ENCODE measurements around the gene APOA4. TPM values are rescaled to one million over a fixed set of nuclear protein-coding genes. Genes with fewer than 3 reads are reported as not detected.

APOA4 gene
- total and polyA plus RNA-seq, 2 of the 13 experiments (the other 11 are each of a cell fraction or from before 2014, with no cell fraction given), result 3.8 to 7.2 TPM

- DNase-seq (ENCODE audit: low spot score) (no peak), FAIRE-seq (no peak), ATAC-seq (peak; percentile 21)
- no peaks in the 10 kb centered on the region; a peak in 1 of 5 replicates for H3K27me3 ChIP-seq (ENCODE audit: control insufficient read depth in 1 of 2, insufficient read depth in 2 of 2, low read length in 2 of 2)
- H3K4me1 ChIP-seq (ENCODE audit: insufficient read depth, low read length), result peaks cover 89% of the 10 kb centered on the region
- H3K36me3 ChIP-seq (replicated peaks in 1 of 2; ENCODE audit: control insufficient read depth in 1 of 2, insufficient read depth in 2 of 2, low read length in 2 of 2), result no peaks in the 10 kb centered on the region
- ChIA-PET CTCF (ENCODE audit: low intra/inter-chr PET ratio, low total read pairs) (interaction anchor here (0.7 to 2.6 kb wide), 8 partner anchors 34 to 434 kb away, joined by 3 to 23 read pairs (median 4); partner anchors contain the start of gene APOC3), POLR2A (interaction anchor here (0.7 to 17.3 kb wide), 12 partner anchors 8 to 389 kb away, joined by 3 to 1365 read pairs (median 8); partner anchors contain the start of genes APOA1, APOA4, APOC3 and BUD13)
- WGBS (ENCODE audit: low lambda C conversion rate), result 21% methylated on average over 6 of the region's 7 CpGs
- peak within 1 kb of the TSS; percentile 80 for H3K9ac ChIP-seq (ENCODE audit: insufficient read depth, low read depth, low read length)
- peak within 1 kb of the TSS; percentile 87 for H3K27ac ChIP-seq (ENCODE audit: extremely low read length, insufficient read depth, low read length)
- in situ Hi-C loops (cut with HindIII; ENCODE audit: extremely low pct_ligation_motif_present, low pct_unique_long_range_greater_than_20kb) (loop anchor here (5.0 to 10.0 kb wide), 2 partner anchors 46 to 303 kb away; partner anchors contain the start of genes APOA1 and SIK3), intact Hi-C loops (cut with micrococcal nuclease; ENCODE audit: unreplicated experiment) (loop anchor here (1.0 kb wide), 3 partner anchors 17 to 315 kb away; partner anchors contain the start of gene APOA1)
- TSS peak; percentile 80 for BruUV-seq (replicated peaks)
- no peaks in the 10 kb centered on the region for H3K9me3 ChIP-seq (ENCODE audit: low read length)
- peaks cover 27% of the 10 kb centered on the region for H3K79me2 ChIP-seq (ENCODE audit: insufficient read depth, low read length)
- no peaks in the 10 kb centered on the region for H4K20me1 ChIP-seq (ENCODE audit: insufficient read depth, low read length)
- peak within 1 kb of the TSS; percentile 93 for H3K4me2 ChIP-seq (ENCODE audit: low read depth, low read length)
- no peak within 1 kb of the TSS for H2AFZ ChIP-seq (ENCODE audit: low read length)
- H3K4me3 ChIP-seq (replicated peaks in 1 of 3; ENCODE audit: insufficient read depth in 1 of 3, low read depth in 2 of 3, low read length in 3 of 3), result peak within 1 kb of the TSS; percentile 57 to 83 (median 58)
- TF ChIP-seq ZBTB46 (CRISPR knock-in tag; IDR thresholded peaks at IDR 0.05; ENCODE audit: borderline replicate concordance) (no peak), ZNF589 (CRISPR knock-in tag; conservative IDR thresholded peaks at IDR 0.05) (no peak), RFX1 (IDR thresholded peaks at IDR 0.05) (no peak), KDM3A (CRISPR knock-in tag; IDR thresholded peaks at IDR 0.05; ENCODE audit: low read depth) (no peak; the same call in 1 of the 2 replicates), ZNF788 (CRISPR knock-in tag; IDR thresholded peaks at IDR 0.05; ENCODE audit: borderline replicate concordance) (no peak), ATF7 (IDR thresholded peaks at IDR 0.05) (no peak), ATF7 (CRISPR knock-in tag; IDR thresholded peaks at IDR 0.05) (no peak), AGO1 (IDR thresholded peaks at IDR 0.05; ENCODE audit: low read depth, low read length, poor library complexity, severe bottlenecking) (no peak), KDM6A (CRISPR knock-in tag; IDR thresholded peaks at IDR 0.05; ENCODE audit: low read depth) (no peak), HNF4A (CRISPR knock-in tag; IDR thresholded peaks at IDR 0.05) (no peak), ZHX1 (CRISPR knock-in tag; IDR thresholded peaks at IDR 0.05; ENCODE audit: low read depth) (no peak), HMGA1 (CRISPR knock-in tag; conservative IDR thresholded peaks at IDR 0.05) (no peak), ZNF552 (CRISPR knock-in tag; IDR thresholded peaks at IDR 0.05; ENCODE audit: borderline replicate concordance) (no peak), ZNF770 (CRISPR knock-in tag; IDR thresholded peaks at IDR 0.05) (no peak)
- TF ChIP-seq, protein P1, sequence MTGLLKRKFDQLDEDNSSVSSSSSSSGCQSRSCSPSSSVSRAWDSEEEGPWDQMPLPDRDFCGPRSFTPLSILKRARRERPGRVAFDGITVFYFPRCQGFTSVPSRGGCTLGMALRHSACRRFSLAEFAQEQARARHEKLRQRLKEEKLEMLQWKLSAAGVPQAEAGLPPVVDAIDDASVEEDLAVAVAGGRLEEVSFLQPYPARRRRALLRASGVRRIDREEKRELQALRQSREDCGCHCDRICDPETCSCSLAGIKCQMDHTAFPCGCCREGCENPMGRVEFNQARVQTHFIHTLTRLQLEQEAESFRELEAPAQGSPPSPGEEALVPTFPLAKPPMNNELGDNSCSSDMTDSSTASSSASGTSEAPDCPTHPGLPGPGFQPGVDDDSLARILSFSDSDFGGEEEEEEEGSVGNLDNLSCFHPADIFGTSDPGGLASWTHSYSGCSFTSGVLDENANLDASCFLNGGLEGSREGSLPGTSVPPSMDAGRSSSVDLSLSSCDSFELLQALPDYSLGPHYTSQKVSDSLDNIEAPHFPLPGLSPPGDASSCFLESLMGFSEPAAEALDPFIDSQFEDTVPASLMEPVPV (CRISPR knock-in tag; IDR thresholded peaks at IDR 0.05), result no peak
Measured at GRCh38 chr11:116791813-116792143, 31.3 kb downstream of the APOA4 start, which contains the start of gene APOA5. Gene APOA5 (minus strand): TSS chr11:116791879. CDS start chr11:116791860, 19 bp downstream.

All from HepG2 (cell line).